GM18907 (cell line): ENCODE measurements around the gene SPDYE6.
A peak's percentile ranks its signal among the peaks of the same experiment; 100 is the strongest.
"Not testable (repeated sequence)": the region's sequence is repeated elsewhere in the genome, so short reads cannot be mapped to it uniquely, and the experiment has no call there.

Experiments used
- ATAC-seq: cut with Tn5 transposase; IDR thresholded peaks from one replicate; pipeline ENCODE4 v1.9.1; 2021; ENCODE audit warnings: mild to moderate bottlenecking, moderate library complexity; ENCODE audit not compliant: unreplicated experiment

Gene SPDYE6

DNA sequence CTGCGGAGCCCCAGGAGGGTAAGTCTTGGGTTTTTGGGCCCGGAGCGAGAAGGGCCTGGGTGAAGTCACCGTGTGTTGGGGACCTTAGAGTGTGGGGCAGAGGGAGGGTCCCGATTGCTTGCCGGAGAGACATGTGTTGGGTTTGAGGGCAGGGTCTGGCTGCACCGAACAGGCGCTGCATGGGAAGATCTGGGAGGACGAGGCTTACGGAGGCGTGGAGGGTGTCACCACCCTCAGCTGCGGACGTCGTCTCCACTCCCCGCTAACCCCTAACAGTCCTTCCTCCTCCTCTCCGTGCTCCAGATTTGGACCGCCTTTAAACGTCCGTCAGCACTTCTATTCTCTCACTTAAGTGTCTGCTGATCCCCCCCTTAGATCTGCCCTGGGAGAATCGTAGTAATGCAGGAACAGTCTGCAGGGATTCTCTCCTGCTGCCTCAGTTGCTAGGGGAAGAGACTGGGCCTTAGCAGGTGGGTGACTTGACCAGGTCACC lies 8.2 kb upstream of the SPDYE6 start:
- not testable (repeated sequence) for ATAC-seq

DNA sequence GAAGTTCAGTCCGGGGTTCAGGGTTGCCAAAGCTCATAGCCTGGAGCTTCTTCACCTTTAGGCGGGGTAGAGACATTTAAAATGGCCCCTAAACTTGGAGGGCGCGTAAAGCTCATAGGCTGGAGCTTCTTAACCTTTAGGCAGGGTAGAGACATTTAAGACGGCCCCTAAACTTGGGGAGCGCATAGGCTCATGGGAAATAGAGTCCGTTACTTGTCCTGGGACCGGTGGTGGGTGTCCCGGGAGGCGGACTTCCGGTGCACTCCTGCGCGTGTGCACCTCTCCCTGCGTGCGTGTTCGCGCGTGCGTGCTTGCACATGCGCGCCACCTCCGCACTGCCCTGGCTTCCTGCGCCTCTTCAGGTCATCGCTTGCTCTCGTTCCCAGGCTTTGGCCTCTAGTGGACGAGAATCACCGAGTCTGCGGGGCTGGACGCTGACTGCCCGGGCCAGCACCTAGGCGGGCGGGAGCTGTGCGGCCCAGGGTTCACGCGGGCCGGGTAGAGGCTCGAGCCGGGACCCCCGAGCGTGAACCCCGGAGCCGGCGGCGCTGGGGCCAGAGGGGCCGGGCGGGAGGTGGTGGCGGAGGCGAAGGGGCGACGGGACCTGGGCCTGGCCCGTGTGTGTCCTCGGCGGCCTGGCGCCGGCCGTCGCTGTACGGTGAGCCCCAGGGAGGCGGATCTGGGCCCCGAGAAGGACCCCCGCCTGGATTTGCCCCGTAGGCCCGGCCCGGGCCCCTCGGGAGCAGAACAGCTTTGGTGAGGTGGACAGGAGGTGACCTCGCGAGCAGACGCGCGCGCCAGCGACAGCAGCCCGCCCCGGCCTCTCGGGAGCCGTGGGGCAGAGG lies 7.5 kb upstream of the SPDYE6 start:
- ATAC-seq: peak; percentile 99

DNA sequence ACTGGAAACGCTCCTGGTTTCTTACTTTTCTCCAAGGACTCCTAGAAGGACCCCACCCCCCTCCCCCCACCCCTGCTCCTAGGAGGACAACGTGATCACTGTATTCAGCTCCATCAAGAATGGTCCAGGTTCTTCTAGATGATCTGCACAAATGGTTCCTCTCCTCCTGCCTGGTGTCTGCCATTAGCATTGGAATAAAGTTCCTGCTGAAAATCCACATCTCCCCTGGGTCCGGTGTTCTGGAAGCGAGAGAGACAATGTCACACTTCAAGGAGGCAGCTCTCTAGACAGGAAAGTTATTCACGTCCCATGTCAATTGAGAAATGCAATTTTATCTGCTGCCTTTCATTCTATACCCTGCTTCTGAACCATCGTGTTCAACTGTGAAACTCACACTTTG lies 9.3 kb downstream of the SPDYE6 start:
- not testable (repeated sequence) for ATAC-seq

DNA sequence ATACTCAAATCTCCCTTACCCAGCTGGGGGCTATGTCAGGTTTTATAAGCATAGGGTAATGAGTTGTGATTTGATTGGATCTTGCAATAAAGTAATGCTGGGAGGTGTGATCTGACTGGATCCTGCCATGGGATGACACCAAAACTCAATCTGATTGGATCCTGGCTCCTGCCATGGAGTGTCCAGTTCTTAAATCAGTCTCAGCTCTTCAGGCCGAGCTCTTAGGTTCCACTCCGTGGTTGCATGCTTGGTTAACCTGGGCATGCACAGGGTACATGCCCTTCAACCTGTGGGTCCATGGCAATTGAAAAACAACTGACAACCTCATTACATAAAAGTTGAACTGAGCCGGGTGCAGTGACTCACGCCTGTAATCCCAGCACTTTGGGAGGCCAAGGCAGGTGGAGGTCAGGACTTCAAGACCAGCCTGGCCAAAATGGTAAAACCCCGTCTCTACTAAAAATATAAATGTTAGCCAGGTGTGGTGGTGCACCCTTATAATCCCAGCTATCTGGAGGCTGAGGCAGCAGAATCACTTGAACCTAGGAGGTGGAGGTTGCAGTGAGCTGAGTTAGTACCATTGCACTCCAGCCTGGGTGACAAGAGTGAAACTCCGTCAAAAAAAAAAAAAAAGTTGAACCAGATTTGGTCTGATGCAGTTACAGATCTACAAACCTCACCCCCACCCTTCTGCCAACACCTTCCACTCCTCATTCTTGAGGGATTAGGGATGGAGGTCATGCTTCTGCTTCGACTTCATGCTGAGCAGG lies 15.5 kb downstream of the SPDYE6 start:
- ATAC-seq: not testable (repeated sequence)

DNA sequence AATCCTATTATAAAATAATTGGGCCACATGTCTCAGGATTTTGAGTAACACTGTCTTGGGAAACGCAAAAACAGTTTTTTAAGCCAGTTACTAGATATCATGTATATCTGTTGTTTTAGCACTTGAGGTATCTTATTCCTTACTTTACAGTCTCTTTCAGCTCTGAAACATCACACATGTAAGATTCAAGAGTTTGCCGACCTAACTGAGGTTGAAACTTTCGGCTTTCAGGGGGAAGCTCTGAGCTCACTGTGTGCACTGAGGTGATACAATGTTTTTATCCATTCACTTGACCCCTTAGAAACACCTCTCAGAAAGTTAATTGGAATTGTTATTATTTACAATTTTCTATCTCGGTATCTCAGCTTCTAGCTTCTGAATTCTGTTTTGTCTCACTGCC lies 18.8 kb downstream of the SPDYE6 start:
- ATAC-seq: not testable (repeated sequence)

DNA sequence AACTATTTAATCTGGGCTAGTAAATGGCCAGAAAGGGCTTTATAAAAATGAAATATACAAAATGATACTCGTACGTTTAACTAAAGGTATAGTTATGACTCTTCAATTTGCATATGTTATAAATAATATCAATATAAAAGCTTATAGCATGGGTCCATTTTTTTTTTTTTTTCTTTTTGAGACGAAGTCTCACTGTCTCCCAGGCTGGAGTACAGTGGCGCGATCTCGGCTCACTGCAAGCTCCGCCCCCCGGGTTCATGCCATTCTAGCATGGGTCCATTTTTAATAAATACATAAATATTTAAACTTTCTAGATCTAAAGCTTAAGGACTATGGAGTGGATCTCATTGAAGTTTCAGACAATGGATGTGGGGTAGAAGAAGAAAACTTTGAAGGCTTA lies 19.2 kb downstream of the SPDYE6 start:
- not testable (repeated sequence) for ATAC-seq

DNA sequence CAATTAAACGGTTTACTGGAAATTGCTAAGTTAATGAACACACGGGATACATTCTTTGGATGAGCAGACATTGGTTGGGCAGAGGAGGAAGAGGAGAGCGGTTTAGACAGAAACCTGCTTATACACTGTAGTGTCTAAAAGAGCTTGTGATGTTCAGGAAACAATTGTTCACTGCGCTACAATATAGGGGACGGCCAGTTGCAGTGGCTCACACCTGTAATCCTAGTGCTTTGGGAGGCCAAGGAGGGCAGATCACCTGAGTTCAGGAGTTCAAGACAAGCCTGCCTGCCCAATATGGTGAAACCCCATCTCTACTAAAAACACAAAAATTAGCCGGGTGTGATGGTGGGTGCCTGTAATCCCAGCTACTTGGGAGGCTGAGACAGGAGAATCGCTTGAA lies 20.7 kb downstream of the SPDYE6 start:
- peak; percentile 65 for ATAC-seq

DNA sequence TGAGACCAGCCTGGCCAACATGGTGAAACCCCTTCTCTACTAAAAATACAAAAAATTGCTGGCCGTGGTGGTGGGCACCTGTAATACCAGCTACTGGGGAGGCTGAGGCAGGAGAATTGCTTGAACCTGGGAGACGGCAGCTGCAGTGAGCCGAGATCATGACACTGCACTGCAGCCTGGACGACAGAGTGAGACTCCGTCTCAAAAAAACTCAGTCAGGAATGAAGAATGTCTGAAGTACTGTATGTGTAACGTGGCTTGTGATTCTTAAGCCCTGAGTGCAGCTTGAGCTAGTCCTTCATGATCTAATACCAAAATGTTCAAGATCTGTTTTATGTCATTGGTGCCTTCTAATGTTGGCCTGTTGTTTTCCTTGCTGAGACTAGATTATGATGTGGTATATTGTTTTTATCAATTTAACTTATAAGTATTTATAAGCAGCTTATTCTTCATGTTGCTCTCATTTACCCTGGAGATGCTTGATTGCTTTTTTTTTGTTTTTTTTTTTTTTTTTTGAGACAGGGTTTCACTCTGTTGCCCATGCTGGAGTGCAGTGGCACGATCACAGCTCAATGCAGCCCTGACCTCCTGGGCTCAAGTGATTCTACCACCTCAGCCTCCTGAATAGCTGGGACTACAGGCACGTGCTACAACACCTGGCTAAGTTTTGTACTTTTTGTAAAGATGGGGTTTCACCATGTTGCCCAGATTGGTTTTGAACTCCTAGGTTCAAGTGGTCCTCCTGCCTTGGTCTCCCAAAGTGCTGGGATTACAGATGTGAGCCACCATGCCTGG lies 25.4 kb downstream of the SPDYE6 start:
- not testable (repeated sequence) for ATAC-seq

DNA sequence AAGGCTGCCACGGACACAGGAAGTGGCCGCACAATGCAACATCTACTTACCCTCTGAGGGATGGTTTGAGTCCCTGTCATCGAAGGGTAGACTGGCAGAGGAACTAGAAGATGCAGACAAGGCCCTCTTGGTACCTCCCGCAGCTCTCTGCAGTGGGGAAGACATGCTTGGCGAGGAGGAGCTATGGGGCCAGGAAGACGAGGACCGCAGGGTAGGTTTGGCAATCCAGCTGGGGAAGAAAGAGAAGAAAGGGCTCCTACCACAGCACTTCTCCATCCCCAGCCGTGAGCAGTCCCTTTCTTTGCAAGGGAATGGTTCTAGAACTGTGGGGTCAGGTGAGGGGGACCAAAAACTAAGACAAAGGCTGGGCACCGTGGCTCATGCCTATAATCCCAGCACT lies 26.9 kb downstream of the SPDYE6 start:
- ATAC-seq: not testable (repeated sequence)

DNA sequence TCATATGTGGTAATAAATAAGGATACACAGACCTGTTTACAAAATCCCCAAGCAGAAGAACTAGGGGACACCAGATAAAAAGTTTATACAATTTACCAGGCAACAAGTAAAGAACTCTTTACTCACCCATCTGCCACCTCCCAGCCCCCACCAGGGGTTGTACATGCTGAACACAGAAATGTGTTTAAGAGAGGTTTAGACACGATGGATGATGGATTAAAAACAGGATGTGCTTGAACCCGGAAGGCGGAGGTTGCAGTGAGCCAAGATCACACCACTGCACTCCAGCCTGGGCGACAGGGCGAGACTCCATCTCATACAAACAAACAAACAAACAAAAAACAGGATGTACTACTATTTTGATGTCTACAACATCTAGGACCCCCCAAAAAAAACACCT lies 27.4 kb downstream of the SPDYE6 start:
- ATAC-seq: not testable (repeated sequence)

DNA sequence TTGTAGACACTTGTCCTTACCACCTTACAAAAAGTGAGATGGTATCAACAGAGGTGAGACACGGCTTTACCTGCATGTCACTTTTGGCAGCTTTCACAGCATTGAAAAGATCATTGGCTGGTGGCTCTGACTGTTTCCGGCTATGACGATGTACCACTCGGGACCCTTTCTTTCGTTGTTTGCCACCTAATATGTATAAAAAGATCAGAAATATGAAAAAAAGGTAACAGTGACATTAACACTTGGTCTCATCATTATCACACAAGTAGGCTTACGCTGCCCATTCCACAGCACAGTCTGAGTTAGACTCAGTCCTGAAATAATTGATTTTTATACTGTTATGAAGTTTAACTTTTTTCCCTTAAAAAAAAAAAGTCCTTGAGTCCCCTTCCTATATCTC lies 29.1 kb downstream of the SPDYE6 start:
- not testable (repeated sequence) for ATAC-seq

DNA sequence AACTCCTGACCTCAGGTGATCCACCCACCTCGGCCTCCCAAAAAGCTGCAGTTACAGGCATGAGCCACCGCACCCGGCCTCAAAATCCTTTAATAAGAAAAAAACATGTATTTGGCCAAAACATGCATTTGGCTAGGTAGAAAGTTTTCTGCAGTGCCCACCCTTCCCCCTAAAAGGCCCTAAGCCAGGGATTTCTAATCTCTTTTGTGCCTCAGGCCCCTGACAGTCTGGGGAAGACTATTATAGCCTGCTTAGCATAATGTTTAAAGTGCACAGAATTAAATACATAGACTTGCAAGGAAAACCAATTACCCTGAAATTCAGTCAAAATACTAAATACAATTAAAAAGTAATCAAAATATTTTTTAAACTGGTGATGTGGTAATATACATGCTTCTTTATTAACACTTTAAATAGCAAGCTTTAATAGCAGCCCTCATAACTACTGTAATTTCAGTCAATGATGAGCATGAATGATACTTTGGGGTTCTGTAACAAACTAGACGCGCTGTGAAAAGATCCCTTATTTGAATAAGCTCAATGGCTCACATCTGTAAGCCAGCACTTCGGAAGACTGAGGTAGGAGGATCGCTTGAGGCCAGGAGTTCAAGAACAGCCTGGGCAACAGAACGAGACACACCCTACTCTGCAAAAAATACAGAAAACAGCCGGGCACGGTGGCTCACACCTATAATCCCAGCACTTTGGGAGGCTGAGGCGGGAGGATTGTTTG lies 29.9 kb downstream of the SPDYE6 start:
- ATAC-seq: no peak

DNA sequence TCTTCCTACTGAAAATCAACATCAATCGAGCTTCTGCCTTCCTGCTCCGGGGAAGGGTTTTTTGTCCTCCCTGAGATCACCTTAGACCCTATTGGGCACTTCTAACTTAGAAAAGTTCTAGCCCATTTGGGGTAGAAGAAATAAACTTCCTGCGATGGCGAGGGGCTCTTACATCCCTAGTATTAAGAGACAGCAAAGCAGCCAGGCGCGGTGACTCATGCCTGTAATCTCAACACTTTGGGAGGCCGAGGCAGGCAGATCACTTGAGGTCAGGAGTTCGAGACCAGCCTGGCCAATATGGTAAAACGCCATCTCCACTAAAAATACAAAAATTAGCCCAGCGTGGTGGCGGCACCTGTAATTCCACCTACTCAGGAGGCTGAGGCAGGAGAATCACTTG lies 31.1 kb downstream of the SPDYE6 start:
- ATAC-seq: not testable (repeated sequence)

DNA sequence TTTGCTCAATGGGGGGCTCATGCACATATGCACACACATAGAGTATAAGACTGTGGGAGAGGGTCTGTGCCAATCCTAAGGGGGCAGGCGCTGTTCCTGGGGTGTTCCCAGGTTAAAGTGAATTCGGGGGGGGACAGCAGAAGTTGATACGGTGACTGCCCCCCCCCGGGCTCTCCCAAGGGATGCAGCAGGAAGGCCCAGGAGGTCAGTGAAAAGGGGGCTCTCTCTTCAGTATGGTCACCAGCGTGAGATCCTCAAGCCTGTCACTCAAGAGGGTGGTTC lies 32.4 kb downstream of the SPDYE6 start:
- no peak for ATAC-seq

DNA sequence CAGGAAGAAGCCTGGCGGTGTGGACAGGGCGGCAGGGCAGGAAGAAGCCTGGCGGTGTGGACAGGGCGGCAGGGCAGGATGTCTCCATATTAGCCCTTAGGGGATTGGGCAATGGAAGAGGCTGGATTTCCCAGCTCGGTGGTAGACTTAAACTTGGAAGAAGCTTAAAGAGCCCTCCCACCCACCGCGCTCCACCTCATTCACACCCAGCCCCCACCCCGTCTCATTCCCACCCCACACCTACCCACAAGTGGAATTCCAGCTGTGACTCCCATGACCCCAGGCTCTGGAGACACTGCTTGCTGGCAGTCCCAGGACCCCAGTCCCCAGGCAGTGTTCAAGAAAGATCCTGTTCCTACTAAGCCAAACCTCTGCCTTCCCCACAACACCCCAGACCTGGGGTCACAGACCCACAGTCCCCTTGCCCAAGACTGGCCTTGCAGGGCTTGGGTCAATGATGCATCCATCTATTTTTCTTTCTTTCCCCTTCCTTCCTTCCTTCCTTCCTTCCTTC lies 34.0 kb downstream of the SPDYE6 start:
- ATAC-seq: no peak

DNA sequence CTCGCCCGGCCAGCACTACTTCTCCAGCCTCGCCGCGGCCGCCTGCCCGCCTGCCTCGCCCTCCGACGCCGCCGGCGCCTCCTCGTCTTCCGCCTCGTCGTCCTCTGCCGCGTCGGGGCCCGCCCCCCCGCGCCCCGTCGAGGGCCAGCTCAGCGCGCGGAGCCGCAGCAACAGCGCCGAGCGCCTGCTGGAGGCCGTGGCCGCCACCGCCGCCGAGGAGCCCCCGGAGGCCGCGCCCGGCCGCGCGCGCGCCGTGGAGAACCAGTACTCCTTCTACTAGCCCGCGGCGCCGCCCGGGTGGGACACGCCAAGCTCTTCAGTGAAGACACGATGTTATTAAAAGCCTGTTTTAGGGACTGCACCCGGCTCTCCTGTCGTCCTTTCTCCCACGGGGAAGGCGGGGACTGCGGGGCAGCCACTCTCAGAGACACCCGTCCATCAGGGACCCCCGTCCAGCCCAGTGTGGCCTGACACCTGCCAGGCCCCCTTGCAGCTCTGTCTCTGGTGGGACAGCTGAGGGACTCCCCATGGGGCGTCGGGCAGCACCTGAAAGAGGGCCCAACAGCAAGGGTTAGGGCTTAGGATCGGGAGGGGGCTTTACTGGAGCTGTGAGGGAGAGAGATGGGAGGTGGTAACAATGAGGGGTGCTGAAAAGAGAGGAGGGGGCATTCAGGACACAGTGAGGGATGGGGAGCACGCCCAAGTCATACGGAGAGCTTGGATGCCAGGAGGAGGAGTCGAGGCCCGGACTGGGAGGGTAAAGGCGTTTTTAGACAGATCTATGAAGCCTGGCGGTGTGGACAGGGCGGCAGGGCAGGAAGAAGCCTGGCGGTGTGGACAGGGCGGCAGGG lies 34.7 kb downstream of the SPDYE6 start:
- no peak for ATAC-seq

DNA sequence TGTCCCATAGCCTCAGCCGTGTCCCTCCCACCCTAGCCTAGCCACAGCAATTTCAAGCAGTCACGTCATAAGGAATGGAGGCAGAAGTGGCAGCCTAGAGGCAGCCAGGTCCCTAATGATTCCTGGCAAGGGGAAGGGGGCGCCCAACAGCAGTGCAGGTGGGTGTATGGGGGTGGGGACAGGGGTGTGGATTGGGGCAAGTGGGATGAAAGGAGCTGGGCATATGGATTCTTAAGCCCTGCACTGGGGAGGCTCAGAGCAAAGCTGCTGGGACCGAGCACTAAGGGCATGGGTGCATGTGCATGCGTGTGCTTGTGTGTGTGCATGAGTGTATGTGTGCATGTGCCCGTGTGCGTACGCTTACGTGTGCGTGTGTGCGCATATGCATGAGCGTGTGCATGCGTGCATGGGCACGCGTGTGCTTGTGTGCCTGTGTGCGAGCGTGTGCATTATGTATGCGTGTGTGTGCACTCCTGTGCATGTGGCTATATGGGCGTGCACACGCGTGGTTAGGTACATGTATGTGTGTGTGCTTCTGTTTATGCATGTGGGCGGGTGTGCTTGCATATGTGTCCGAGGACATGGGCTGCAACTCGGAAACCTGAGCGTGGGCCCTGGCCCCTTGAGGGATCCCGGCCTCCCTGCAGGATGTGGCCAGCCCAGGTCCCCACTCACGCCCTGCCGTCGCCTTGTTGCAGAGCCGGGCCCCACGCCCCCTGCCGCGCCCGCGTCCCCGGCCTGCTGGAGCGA lies 35.5 kb downstream of the SPDYE6 start:
- no peak for ATAC-seq

DNA sequence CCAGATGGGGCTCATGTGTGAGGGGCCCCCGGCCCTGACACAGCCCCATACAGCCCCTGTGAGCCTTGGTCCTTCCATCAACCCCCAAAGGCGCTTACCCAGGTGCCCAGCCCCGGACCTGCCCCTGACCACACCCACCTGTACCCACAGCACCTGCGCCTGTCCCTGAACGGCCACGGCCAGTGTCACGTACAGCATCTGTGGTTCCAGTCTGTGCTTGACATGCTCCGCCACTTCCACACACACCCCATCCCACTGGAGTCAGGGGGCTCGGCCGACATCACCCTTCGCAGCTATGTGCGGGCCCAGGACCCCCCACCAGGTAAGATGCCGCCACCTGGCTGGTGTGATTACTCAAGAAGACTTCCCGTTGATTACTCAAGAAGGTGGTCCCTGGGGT lies 36.1 kb downstream of the SPDYE6 start:
- no peak for ATAC-seq

DNA sequence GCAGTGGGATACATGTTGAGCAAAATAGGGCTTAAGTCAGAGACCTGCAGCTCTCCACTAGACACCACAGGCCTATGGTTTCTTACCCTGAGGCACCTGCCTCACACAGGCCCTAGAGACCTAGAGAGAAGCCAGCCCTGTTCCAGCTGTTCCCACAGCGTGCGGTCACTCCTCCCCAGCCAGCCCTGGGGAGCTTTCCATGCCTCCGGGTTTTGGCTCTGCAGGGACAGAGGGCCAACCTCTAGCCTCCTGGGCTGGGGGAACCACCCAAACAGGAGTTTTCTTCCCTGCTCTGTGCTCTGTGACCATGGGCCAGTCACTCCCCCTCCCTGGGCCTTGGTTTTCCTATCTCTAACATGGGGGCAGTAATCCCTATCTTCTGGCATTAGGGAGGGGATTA lies 36.6 kb downstream of the SPDYE6 start:
- ATAC-seq: no peak
